ENCODE results near the gene P2RY14. TPM values are rescaled to one million over a fixed set of nuclear protein-coding genes. Genes with fewer than 3 reads are reported as not detected.

The P2RY14 gene
- 0.01 TPM for polyA plus RNA-seq (2013, experiment 1 of 2)
- polyA plus RNA-seq (2013, experiment 2 of 2), result 0.03 TPM

- Histone ChIP-seq H2BK15ac (replicated peaks; ENCODE audit: low read depth) (no peak within 1 kb of the TSS), H3K27me3 (ENCODE audit: insufficient read depth, low read length, poor library complexity) (no peaks in the 10 kb centered on the region), H3K23ac (ENCODE audit: low read length) (no peak within 1 kb of the TSS), H3K36me3 (ENCODE audit: control insufficient read depth, insufficient read depth, low read length) (no peaks in the 10 kb centered on the region), H4K5ac (ENCODE audit: low read length) (no peak within 1 kb of the TSS), H2BK5ac (ENCODE audit: low read length) (no peak within 1 kb of the TSS), H3K18ac (ENCODE audit: low read length) (no peak within 1 kb of the TSS), H3K56ac (ENCODE audit: low read length) (no peak within 1 kb of the TSS), H3K79me2 (ENCODE audit: control insufficient read depth, insufficient read depth, low read length) (no peaks in the 10 kb centered on the region), H3K4me2 (ENCODE audit: low read length) (no peak within 1 kb of the TSS), H2BK120ac (ENCODE audit: low read depth, low read length) (no peak within 1 kb of the TSS), H4K8ac (ENCODE audit: low read depth, low read length) (no peak within 1 kb of the TSS), H3K4me3 (ENCODE audit: low read length) (no peak within 1 kb of the TSS), H3K4me1 (ENCODE audit: control insufficient read depth, low read depth, low read length) (peaks cover 9% of the 10 kb centered on the region), H3K27ac (ENCODE audit: low read depth, low read length) (no peak within 1 kb of the TSS), H3K4ac (ENCODE audit: low read depth, low read length) (no peak within 1 kb of the TSS), H2AK5ac (ENCODE audit: low read length) (no peak within 1 kb of the TSS), H3K9ac (ENCODE audit: low read length) (no peak within 1 kb of the TSS), H3K79me1 (ENCODE audit: low read length) (no peaks in the 10 kb centered on the region)
- no peak for DNase-seq
- no CpG with 5 or more reads among the region's 4 CpGs for WGBS (ENCODE audit: extremely low coverage, insufficient coverage, low lambda C conversion rate)
Measured at GRCh38 chr3:151278230-151278629, at the start of gene P2RY14. Gene P2RY14 (minus strand): TSS chr3:151278542. CDS start chr3:151214316, 64,226 bp downstream.

DNA sequence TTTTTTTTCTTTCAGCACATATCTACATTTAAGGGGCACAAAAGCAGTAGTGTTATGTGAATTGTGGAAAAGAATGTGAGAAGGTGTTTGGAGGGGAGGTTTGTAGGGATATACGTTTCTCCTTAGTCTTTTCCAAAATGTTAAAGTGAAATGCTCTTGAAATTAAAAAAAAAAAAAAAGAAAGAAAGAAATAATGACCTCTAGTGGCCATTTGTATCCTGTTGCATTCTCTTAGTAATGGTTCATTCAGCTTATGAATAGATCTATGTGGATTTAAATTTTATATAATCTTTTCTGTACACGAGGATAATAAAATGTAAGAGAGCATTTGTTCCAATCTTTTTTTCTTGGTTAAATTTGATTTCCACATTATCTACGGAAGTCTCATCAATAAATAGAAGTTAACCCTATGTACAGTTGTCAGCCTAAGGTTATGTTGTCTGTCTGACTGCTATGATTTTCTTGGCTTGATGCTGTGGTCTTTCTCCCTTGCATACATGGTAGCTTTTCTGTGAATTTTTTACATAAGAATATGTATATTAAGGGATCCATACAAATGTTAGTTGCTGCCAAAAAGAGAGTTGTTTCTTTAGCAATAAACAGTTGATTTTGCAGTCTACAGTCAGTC lies 49.3 kb upstream of the P2RY14 start:
- H2BK15ac ChIP-seq (replicated peaks; ENCODE audit: low read depth), result no peak overlapping the region
- H3K4me1 ChIP-seq (ENCODE audit: control insufficient read depth, low read depth, low read length), result no peaks in the 10 kb centered on the region
- H3K36me3 ChIP-seq (ENCODE audit: control insufficient read depth, insufficient read depth, low read length), result no peaks in the 10 kb centered on the region
- H3K4ac ChIP-seq (ENCODE audit: low read depth, low read length), result no peak overlapping the region
- no peaks in the 10 kb centered on the region for H3K27me3 ChIP-seq (ENCODE audit: insufficient read depth, low read length, poor library complexity)
- H3K27ac ChIP-seq (ENCODE audit: low read depth, low read length), result no peak overlapping the region
- H4K8ac ChIP-seq (ENCODE audit: low read depth, low read length), result no peak overlapping the region
- no peak overlapping the region for H2AK5ac ChIP-seq (ENCODE audit: low read length)
- DNase-seq, result no peak
- H3K23ac ChIP-seq (ENCODE audit: low read length), result no peak overlapping the region
- H2BK5ac ChIP-seq (ENCODE audit: low read length), result no peak overlapping the region
- no peak overlapping the region for H4K5ac ChIP-seq (ENCODE audit: low read length)
- H3K4me2 ChIP-seq (ENCODE audit: low read length), result no peak overlapping the region
- H3K18ac ChIP-seq (ENCODE audit: low read length), result no peak overlapping the region
- no peaks in the 10 kb centered on the region for H3K79me2 ChIP-seq (ENCODE audit: control insufficient read depth, insufficient read depth, low read length)
- no peak overlapping the region for H2BK120ac ChIP-seq (ENCODE audit: low read depth, low read length)
- H3K9ac ChIP-seq (ENCODE audit: low read length), result no peak overlapping the region
- no peak overlapping the region for H3K56ac ChIP-seq (ENCODE audit: low read length)
- 100% methylated on average over 1 of the region's 3 CpGs for WGBS (ENCODE audit: extremely low coverage, insufficient coverage, low lambda C conversion rate)
- no peak overlapping the region for H3K4me3 ChIP-seq (ENCODE audit: low read length)
- H3K79me1 ChIP-seq (ENCODE audit: low read length), result no peaks in the 10 kb centered on the region

- no peak overlapping the region for H3K4ac ChIP-seq (ENCODE audit: low read depth, low read length)
- no CpG with 5 or more reads among the region's 1 CpG for WGBS (ENCODE audit: extremely low coverage, insufficient coverage, low lambda C conversion rate)
Measured at GRCh38 chr3:151322511-151322910, 44.2 kb upstream of the P2RY14 start.

GRCh38 chr3:151321526-151321925 lies 43.2 kb upstream of the P2RY14 start:
- Histone ChIP-seq H4K5ac (ENCODE audit: low read length) (no peak overlapping the region), H2BK5ac (ENCODE audit: low read length) (no peak overlapping the region), H2AK5ac (ENCODE audit: low read length) (no peak overlapping the region), H3K4me3 (ENCODE audit: low read length) (no peak overlapping the region), H2BK120ac (ENCODE audit: low read depth, low read length) (no peak overlapping the region), H3K23ac (ENCODE audit: low read length) (no peak overlapping the region), H3K79me2 (ENCODE audit: control insufficient read depth, insufficient read depth, low read length) (no peaks in the 10 kb centered on the region), H3K4me1 (ENCODE audit: control insufficient read depth, low read depth, low read length) (peaks cover 4% of the 10 kb centered on the region), H3K18ac (ENCODE audit: low read length) (no peak overlapping the region), H4K8ac (ENCODE audit: low read depth, low read length) (no peak overlapping the region), H3K79me1 (ENCODE audit: low read length) (no peaks in the 10 kb centered on the region), H3K36me3 (ENCODE audit: control insufficient read depth, insufficient read depth, low read length) (no peaks in the 10 kb centered on the region), H3K4ac (ENCODE audit: low read depth, low read length) (no peak overlapping the region), H3K9ac (ENCODE audit: low read length) (no peak overlapping the region), H3K27me3 (ENCODE audit: insufficient read depth, low read length, poor library complexity) (no peaks in the 10 kb centered on the region), H3K4me2 (ENCODE audit: low read length) (no peak overlapping the region), H3K27ac (ENCODE audit: low read depth, low read length) (no peak overlapping the region), H2BK15ac (replicated peaks; ENCODE audit: low read depth) (no peak overlapping the region), H3K56ac (ENCODE audit: low read length) (no peak overlapping the region)
- DNase-seq, result no peak
- no CpG with 5 or more reads among the region's 1 CpG for WGBS (ENCODE audit: extremely low coverage, insufficient coverage, low lambda C conversion rate)

More at GRCh38 chr3:151322511-151322910, 44.2 kb upstream of the P2RY14 start:
- no peak overlapping the region for H2BK15ac ChIP-seq (replicated peaks; ENCODE audit: low read depth)
- H3K4me3 ChIP-seq (ENCODE audit: low read length), result no peak overlapping the region
- H2BK5ac ChIP-seq (ENCODE audit: low read length), result no peak overlapping the region
- no peak overlapping the region for H3K27ac ChIP-seq (ENCODE audit: low read depth, low read length)
- H2AK5ac ChIP-seq (ENCODE audit: low read length), result no peak overlapping the region
- H3K18ac ChIP-seq (ENCODE audit: low read length), result no peak overlapping the region
- H3K27me3 ChIP-seq (ENCODE audit: insufficient read depth, low read length, poor library complexity), result no peaks in the 10 kb centered on the region
- peaks cover 4% of the 10 kb centered on the region for H3K4me1 ChIP-seq (ENCODE audit: control insufficient read depth, low read depth, low read length)
- no peaks in the 10 kb centered on the region for H3K79me2 ChIP-seq (ENCODE audit: control insufficient read depth, insufficient read depth, low read length)
- no peak overlapping the region for H3K23ac ChIP-seq (ENCODE audit: low read length)
- DNase-seq, result no peak
- no peak overlapping the region for H3K56ac ChIP-seq (ENCODE audit: low read length)
- H2BK120ac ChIP-seq (ENCODE audit: low read depth, low read length), result no peak overlapping the region
- H3K4me2 ChIP-seq (ENCODE audit: low read length), result no peak overlapping the region
- no peaks in the 10 kb centered on the region for H3K79me1 ChIP-seq (ENCODE audit: low read length)
- H3K9ac ChIP-seq (ENCODE audit: low read length), result no peak overlapping the region
- H4K5ac ChIP-seq (ENCODE audit: low read length), result no peak overlapping the region
- H3K36me3 ChIP-seq (ENCODE audit: control insufficient read depth, insufficient read depth, low read length), result no peaks in the 10 kb centered on the region
- no peak overlapping the region for H4K8ac ChIP-seq (ENCODE audit: low read depth, low read length)

- no peaks in the 10 kb centered on the region for H3K79me2 ChIP-seq (ENCODE audit: control insufficient read depth, insufficient read depth, low read length)
- no peak overlapping the region for H2AK5ac ChIP-seq (ENCODE audit: low read length)
- H3K36me3 ChIP-seq (ENCODE audit: control insufficient read depth, insufficient read depth, low read length), result no peaks in the 10 kb centered on the region
- DNase-seq, result no peak
- no peak overlapping the region for H2BK120ac ChIP-seq (ENCODE audit: low read depth, low read length)
- H3K23ac ChIP-seq (ENCODE audit: low read length), result no peak overlapping the region
- H3K4me2 ChIP-seq (ENCODE audit: low read length), result no peak overlapping the region
- no peak overlapping the region for H3K56ac ChIP-seq (ENCODE audit: low read length)
- no peak overlapping the region for H4K8ac ChIP-seq (ENCODE audit: low read depth, low read length)
- H3K4ac ChIP-seq (ENCODE audit: low read depth, low read length), result no peak overlapping the region
- H4K5ac ChIP-seq (ENCODE audit: low read length), result no peak overlapping the region
- no peaks in the 10 kb centered on the region for H3K27me3 ChIP-seq (ENCODE audit: insufficient read depth, low read length, poor library complexity)
- no peak overlapping the region for H3K27ac ChIP-seq (ENCODE audit: low read depth, low read length)
- no peaks in the 10 kb centered on the region for H3K79me1 ChIP-seq (ENCODE audit: low read length)
- WGBS (ENCODE audit: extremely low coverage, insufficient coverage, low lambda C conversion rate), result no CpG with 5 or more reads among the region's 2 CpGs
- H3K4me3 ChIP-seq (ENCODE audit: low read length), result no peak overlapping the region
- no peak overlapping the region for H3K18ac ChIP-seq (ENCODE audit: low read length)
- H3K4me1 ChIP-seq (ENCODE audit: control insufficient read depth, low read depth, low read length), result peaks cover 4% of the 10 kb centered on the region
- H2BK5ac ChIP-seq (ENCODE audit: low read length), result no peak overlapping the region
- H3K9ac ChIP-seq (ENCODE audit: low read length), result no peak overlapping the region
- H2BK15ac ChIP-seq (replicated peaks; ENCODE audit: low read depth), result no peak overlapping the region
Measured at GRCh38 chr3:151320131-151320530, 41.8 kb upstream of the P2RY14 start.

GRCh38 chr3:151319628-151320027 lies 41.3 kb upstream of the P2RY14 start:
- H2BK120ac ChIP-seq (ENCODE audit: low read depth, low read length), result no peak overlapping the region
- no peak overlapping the region for H3K4ac ChIP-seq (ENCODE audit: low read depth, low read length)
- H3K79me1 ChIP-seq (ENCODE audit: low read length), result no peaks in the 10 kb centered on the region
- H3K18ac ChIP-seq (ENCODE audit: low read length), result no peak overlapping the region
- no peak for DNase-seq
- no peak overlapping the region for H3K23ac ChIP-seq (ENCODE audit: low read length)
- H3K79me2 ChIP-seq (ENCODE audit: control insufficient read depth, insufficient read depth, low read length), result no peaks in the 10 kb centered on the region
- H3K4me1 ChIP-seq (ENCODE audit: control insufficient read depth, low read depth, low read length), result peaks cover 8% of the 10 kb centered on the region
- H2AK5ac ChIP-seq (ENCODE audit: low read length), result no peak overlapping the region
- H3K9ac ChIP-seq (ENCODE audit: low read length), result no peak overlapping the region
- no peak overlapping the region for H2BK5ac ChIP-seq (ENCODE audit: low read length)
- no peak overlapping the region for H3K4me3 ChIP-seq (ENCODE audit: low read length)
- H3K36me3 ChIP-seq (ENCODE audit: control insufficient read depth, insufficient read depth, low read length), result no peaks in the 10 kb centered on the region
- no peak overlapping the region for H3K4me2 ChIP-seq (ENCODE audit: low read length)
- H4K8ac ChIP-seq (ENCODE audit: low read depth, low read length), result no peak overlapping the region
- H3K27me3 ChIP-seq (ENCODE audit: insufficient read depth, low read length, poor library complexity), result no peaks in the 10 kb centered on the region
- H3K56ac ChIP-seq (ENCODE audit: low read length), result no peak overlapping the region
- no peak overlapping the region for H4K5ac ChIP-seq (ENCODE audit: low read length)
- H3K27ac ChIP-seq (ENCODE audit: low read depth, low read length), result no peak overlapping the region
- WGBS (ENCODE audit: extremely low coverage, insufficient coverage, low lambda C conversion rate), result no CpG with 5 or more reads among the region's 4 CpGs
- H2BK15ac ChIP-seq (replicated peaks; ENCODE audit: low read depth), result no peak overlapping the region

Data from mesendoderm (in vitro differentiated cells).